Esophagus muscularis mucosa (tissue), 4 donors: ENCODE results near the gene GAS6. TPM values are rescaled to one million over a fixed set of nuclear protein-coding genes. Genes with fewer than 3 reads are reported as not detected.

Experiments used
- DNase-seq: peaks from one replicate; pipeline ENCODE4 v3.0.0-alpha.2; 2017; ENCODE audit errors: extremely low spot score
- H3K27ac ChIP-seq, 4 donors: fragments of 200-600 bp; sonication (generic); replicated peaks in 1 of 4; 1 replicate in 3 of 4; 2 replicates in 1 of 4; pipeline ENCODE4 v1.5.1; 2016 to 2019; ENCODE audit warnings: mild to moderate bottlenecking in 1 of 4
- H3K27me3 ChIP-seq, 4 donors: fragments of 200-600 bp; sonication (generic); one replicate each; pipeline versions ENCODE4 v1.5.1 to v1.6.0; 2016 to 2019
- H3K36me3 ChIP-seq, 4 donors: fragments of 200-600 bp; sonication (generic); one replicate each; pipeline ENCODE4 v1.5.1; 2016 to 2019
- H3K4me1 ChIP-seq, 4 donors: fragments of 200-600 bp; sonication (generic); one replicate each; pipeline ENCODE4 v1.5.1; 2016 to 2019
- H3K4me3 ChIP-seq, 4 donors: fragments of 200-600 bp; sonication (generic); 1 replicate in 2 of 4; 2 replicates in 2 of 4; pipeline ENCODE4 v1.5.1; 2016 to 2019; ENCODE audit warnings: mild to moderate bottlenecking in 4 of 4, moderate library complexity in 1 of 4
- H3K9me3 ChIP-seq, 4 donors: fragments of 200-600 bp; sonication (generic); 1 replicate in 3 of 4; 2 replicates in 1 of 4; pipeline ENCODE4 v1.5.1; 2016 to 2019
- EP300 ChIP-seq: sonication (generic); formaldehyde crosslinking; IDR thresholded peaks from one replicate; pipeline ENCODE4 v1.6.1; 2017; ENCODE audit warnings: antibody characterized with exemption
- POLR2A ChIP-seq: fragments of 450-650 bp; IDR thresholded peaks from one replicate; pipeline ENCODE4 v1.6.1; 2017; ENCODE audit warnings: antibody characterized with exemption, moderate library complexity, mild to moderate bottlenecking, low read depth
- POLR2AphosphoS5 ChIP-seq, 2 donors: sonication (generic); formaldehyde crosslinking; IDR thresholded peaks; one replicate each; pipeline ENCODE4 v1.6.1; 2017; ENCODE audit warnings: antibody characterized with exemption in 2 of 2
- WGBS: methylation state at CpG from one replicate; pipeline ENCODE4 v1.1.5; 2018; 5-methylcytosine and 5-hydroxymethylcytosine counted together
- intact Hi-C: fragments of 100-400 bp; cut with DNase I; formaldehyde crosslinking; loops from one replicate; pipeline ENCODE4 v1.15.1; 2023
- total RNA-seq, 4 donors: library from RNA; depleted of rRNA; stranded (reverse); fragments of >200 nt; gene quantifications; one replicate each; pipeline versions ENCODE4 v1.1.0 to v1.2.1, GENCODE V29; 2016
- TF ChIP-seq, protein P1 (sequence below), 3 experiments: fragments of 200-600 bp in 2 of 3; fragments of 450-650 bp in 1 of 3; sonication (generic) in 2 of 3; IDR thresholded peaks; one replicate each; pipeline ENCODE4 v1.5.1; 2017 to 2019; ENCODE audit warnings: antibody characterized with exemption in 3 of 3, mild to moderate bottlenecking in 2 of 3, moderate library complexity in 1 of 3

The GAS6 gene
- total RNA-seq, 4 donors from 2014 or later = 241 to 459 (median 346) TPM

- no peaks in the 10 kb centered on the region for H3K27me3 ChIP-seq
- intact Hi-C loops = no loop called here
- H3K36me3 ChIP-seq = no peaks in the 10 kb centered on the region
- H3K4me3 ChIP-seq = no peak overlapping the region
- no peak overlapping the region for H3K27ac ChIP-seq
- TF ChIP-seq POLR2AphosphoS5 (IDR thresholded peaks at IDR 0.05) = peak in 1 of 2 donors; percentile 17
- TF ChIP-seq EP300 = no peak
- TF ChIP-seq POLR2A = no peak
- TF ChIP-seq, protein P1, sequence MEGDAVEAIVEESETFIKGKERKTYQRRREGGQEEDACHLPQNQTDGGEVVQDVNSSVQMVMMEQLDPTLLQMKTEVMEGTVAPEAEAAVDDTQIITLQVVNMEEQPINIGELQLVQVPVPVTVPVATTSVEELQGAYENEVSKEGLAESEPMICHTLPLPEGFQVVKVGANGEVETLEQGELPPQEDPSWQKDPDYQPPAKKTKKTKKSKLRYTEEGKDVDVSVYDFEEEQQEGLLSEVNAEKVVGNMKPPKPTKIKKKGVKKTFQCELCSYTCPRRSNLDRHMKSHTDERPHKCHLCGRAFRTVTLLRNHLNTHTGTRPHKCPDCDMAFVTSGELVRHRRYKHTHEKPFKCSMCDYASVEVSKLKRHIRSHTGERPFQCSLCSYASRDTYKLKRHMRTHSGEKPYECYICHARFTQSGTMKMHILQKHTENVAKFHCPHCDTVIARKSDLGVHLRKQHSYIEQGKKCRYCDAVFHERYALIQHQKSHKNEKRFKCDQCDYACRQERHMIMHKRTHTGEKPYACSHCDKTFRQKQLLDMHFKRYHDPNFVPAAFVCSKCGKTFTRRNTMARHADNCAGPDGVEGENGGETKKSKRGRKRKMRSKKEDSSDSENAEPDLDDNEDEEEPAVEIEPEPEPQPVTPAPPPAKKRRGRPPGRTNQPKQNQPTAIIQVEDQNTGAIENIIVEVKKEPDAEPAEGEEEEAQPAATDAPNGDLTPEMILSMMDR (IDR thresholded peaks at IDR 0.05) = no peak
- whole genome bisulfite sequencing = 87% methylated on average over 25 of the region's 28 CpGs
- peaks cover 0 to under 1% (median 0%) of the 10 kb centered on the region in 4 donors for H3K9me3 ChIP-seq
- H3K4me1 ChIP-seq = peaks cover 32 to 49% (median 45%) of the 10 kb centered on the region in 4 donors
- DNase-seq = no peak
Measured at GRCh38 chr13:113813749-113814434, 50.0 kb downstream of the GAS6 start.

DNA sequence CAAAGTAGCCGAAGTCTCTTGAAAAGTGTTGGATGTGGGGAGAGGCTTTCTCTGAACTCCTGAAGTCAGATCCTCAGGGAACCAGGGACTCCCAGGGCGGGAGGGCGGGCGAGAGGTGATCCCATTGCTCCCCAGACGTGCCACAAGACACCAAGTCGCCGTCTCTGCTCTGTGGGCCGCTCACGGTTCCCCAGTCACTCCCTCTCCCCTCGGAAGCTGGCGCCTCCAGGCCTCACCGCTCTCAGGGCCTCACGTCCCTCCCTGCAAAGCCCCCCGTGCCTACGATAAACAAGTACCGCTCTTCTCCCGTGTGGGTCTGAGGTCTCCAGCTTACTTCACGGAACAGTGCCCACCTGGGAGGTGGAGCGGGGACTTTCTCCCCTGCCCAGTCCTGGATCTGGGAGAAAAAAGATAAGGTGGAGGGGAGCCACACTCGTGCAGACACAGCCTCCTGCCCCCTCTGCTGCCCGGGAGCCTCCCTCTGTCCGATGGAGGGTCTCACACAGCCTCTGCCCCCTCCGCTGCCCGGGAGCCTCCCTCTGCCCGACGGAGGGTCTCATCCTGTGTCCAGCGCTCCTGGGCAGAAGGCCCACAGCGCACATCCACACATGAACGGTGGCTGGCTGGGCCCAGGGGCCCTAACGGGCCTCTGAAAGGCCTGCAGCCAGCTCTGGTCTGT is 50.7 kb downstream of the GAS6 start:
- no peak overlapping the region for H3K27ac ChIP-seq

DNA sequence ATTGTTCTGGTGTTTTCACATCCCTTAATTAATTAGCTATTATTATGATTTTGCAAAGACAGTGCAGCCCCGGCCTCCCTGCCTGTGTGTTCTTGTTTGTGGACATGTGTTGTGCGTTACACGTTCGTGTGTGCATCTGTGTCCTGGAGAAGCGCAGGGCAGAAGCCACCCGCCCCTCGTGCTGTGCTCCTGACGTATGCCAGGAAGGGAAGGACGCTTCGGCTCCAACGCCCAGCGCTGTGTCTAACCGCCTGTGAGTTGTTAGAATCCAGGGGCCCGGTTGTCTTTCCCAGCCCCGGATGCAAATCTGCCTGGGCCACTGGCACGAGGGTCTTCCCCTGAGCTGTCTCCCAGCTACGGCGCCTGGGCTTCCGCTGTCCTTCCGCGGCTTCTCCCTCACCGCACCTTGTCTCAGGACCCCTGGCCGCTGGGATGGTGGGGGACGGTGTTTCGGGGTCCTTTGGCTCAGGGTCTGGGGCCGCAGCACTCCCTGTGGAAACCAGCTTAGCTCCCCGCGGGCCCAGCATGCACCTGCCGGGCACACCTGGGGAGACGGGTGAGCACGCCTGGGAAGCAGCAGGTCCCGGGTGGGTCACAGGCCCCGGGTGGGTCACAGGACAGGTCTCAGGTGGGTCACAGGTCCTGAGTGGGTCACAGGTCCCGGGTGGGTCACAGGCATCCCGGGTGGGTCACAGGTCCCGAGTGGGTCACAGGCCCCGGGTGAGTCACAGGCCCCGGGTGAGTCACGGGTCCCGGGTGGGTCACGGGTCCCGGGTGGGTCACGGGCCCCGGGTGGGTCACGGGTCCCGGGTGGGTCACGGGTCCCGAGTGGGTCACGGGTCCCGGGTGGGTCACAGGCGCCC is 51.5 kb downstream of the GAS6 start:
- Histone ChIP-seq H3K27ac (no peak overlapping the region), H3K9me3 (peaks cover 0 to 11% (median 0%) of the 10 kb centered on the region in 4 donors), H3K36me3 (no peaks in the 10 kb centered on the region), H3K27me3 (no peaks in the 10 kb centered on the region), H3K4me1 (peaks cover 17 to 35% (median 30%) of the 10 kb centered on the region in 4 donors), H3K4me3 (no peak overlapping the region)
- 86% methylated on average over 45 of the region's 51 CpGs for WGBS
- TF ChIP-seq, protein P1 (IDR thresholded peaks at IDR 0.05) = no peak
- TF ChIP-seq POLR2AphosphoS5 (IDR thresholded peaks at IDR 0.05) (no peak), EP300 (no peak), POLR2A (no peak)
- no peak for DNase-seq
- intact Hi-C loops = no loop called here

More for the DNA sequence above, 50.7 kb downstream of the GAS6 start:
- Histone ChIP-seq H3K36me3 (no peaks in the 10 kb centered on the region), H3K27me3 (no peaks in the 10 kb centered on the region), H3K9me3 (peaks cover 0 to 7% (median 0%) of the 10 kb centered on the region in 4 donors), H3K4me1 (peaks cover 25 to 43% (median 38%) of the 10 kb centered on the region in 4 donors), H3K4me3 (no peak overlapping the region)
- intact Hi-C loops = no loop called here
- no peak for DNase-seq
- TF ChIP-seq, protein P1 (IDR thresholded peaks at IDR 0.05) = no peak
- TF ChIP-seq POLR2AphosphoS5 (IDR thresholded peaks at IDR 0.05) (no peak), EP300 (no peak), POLR2A (no peak)
- WGBS = 91% methylated on average over 23 of the region's 30 CpGs

- no peak for DNase-seq
- Histone ChIP-seq H3K4me1 (peaks cover 8 to 24% (median 19%) of the 10 kb centered on the region in 4 donors), H3K27me3 (no peaks in the 10 kb centered on the region), H3K4me3 (no peak overlapping the region), H3K27ac (no peak overlapping the region), H3K9me3 (peaks cover 0 to 11% (median 0%) of the 10 kb centered on the region in 4 donors), H3K36me3 (no peaks in the 10 kb centered on the region)
- TF ChIP-seq, protein P1 (IDR thresholded peaks at IDR 0.05) = no peak
- TF ChIP-seq POLR2AphosphoS5 (IDR thresholded peaks at IDR 0.05) (no peak), EP300 (no peak)
- intact Hi-C loops = no loop called here
- WGBS = 89% methylated on average over 19 of the region's 30 CpGs
Measured at GRCh38 chr13:113811081-113811928, 52.6 kb downstream of the GAS6 start.
